ENCODE data around the gene STRA6. TPM values are rescaled to one million over a fixed set of nuclear protein-coding genes. Genes with fewer than 3 reads are reported as not detected.
"Not testable (repeated sequence)": the region's sequence is repeated elsewhere in the genome, so short reads cannot be mapped to it uniquely, and the experiment has no call there.

Gene STRA6
- polyA plus RNA-seq, 4 donors: 23.9 to 57.7 (median 40.7) TPM

GRCh38 chr15:74168711-74169126 is 33.9 kb downstream of the STRA6 start:
- DNase-seq (ENCODE audit: low read depth in 4 of 4, low spot score in 3 of 4): no peak

- DNase-seq (ENCODE audit: low read depth in 4 of 4, low spot score in 3 of 4): no peak
Measured at GRCh38 chr15:74167891-74168331, 34.7 kb downstream of the STRA6 start.

- no peak for DNase-seq (ENCODE audit: low read depth in 4 of 4, low spot score in 3 of 4)
Measured at GRCh38 chr15:74165461-74165860, 37.1 kb downstream of the STRA6 start.

- DNase-seq (ENCODE audit: low read depth in 4 of 4, low spot score in 3 of 4): not testable (repeated sequence)
Measured at GRCh38 chr15:74162195-74162536, 40.4 kb downstream of the STRA6 start.

GRCh38 chr15:74160390-74160789 is 42.2 kb downstream of the STRA6 start:
- not testable (repeated sequence) for DNase-seq (ENCODE audit: low read depth in 4 of 4, low spot score in 3 of 4)

GRCh38 chr15:74159773-74160172 is 42.8 kb downstream of the STRA6 start:
- no peak for DNase-seq (ENCODE audit: low read depth in 4 of 4, low spot score in 3 of 4)

GRCh38 chr15:74158855-74159650 is 43.5 kb downstream of the STRA6 start:
- no peak for DNase-seq (ENCODE audit: low read depth in 4 of 4, low spot score in 3 of 4)

- DNase-seq (ENCODE audit: low read depth in 4 of 4, low spot score in 3 of 4): no peak
Measured at GRCh38 chr15:74157868-74158827, 44.4 kb downstream of the STRA6 start.

- DNase-seq (ENCODE audit: low read depth in 4 of 4, low spot score in 3 of 4): no peak
Measured at GRCh38 chr15:74156678-74157411, 45.7 kb downstream of the STRA6 start.

- no peak for DNase-seq (ENCODE audit: low read depth in 4 of 4, low spot score in 3 of 4)
Measured at GRCh38 chr15:74155766-74156417, 46.7 kb downstream of the STRA6 start.

GRCh38 chr15:74147051-74147450 is 55.5 kb downstream of the STRA6 start:
- DNase-seq (ENCODE audit: low read depth in 4 of 4, low spot score in 3 of 4): no peak

- no peak for DNase-seq (ENCODE audit: low read depth in 4 of 4, low spot score in 3 of 4)
Measured at GRCh38 chr15:74146277-74146800, 56.2 kb downstream of the STRA6 start.

GRCh38 chr15:74144153-74144775 is 58.3 kb downstream of the STRA6 start:
- DNase-seq (ENCODE audit: low read depth in 4 of 4, low spot score in 3 of 4): no peak

GRCh38 chr15:74141591-74141990 is 61.0 kb downstream of the STRA6 start:
- DNase-seq (ENCODE audit: low read depth in 4 of 4, low spot score in 3 of 4): no peak

GRCh38 chr15:74138642-74139041 is 63.9 kb downstream of the STRA6 start:
- no peak for DNase-seq (ENCODE audit: low read depth in 4 of 4, low spot score in 3 of 4)

GRCh38 chr15:74137537-74137894 is 65.1 kb downstream of the STRA6 start:
- no peak for DNase-seq (ENCODE audit: low read depth in 4 of 4, low spot score in 3 of 4)

- no peak for DNase-seq (ENCODE audit: low read depth in 4 of 4, low spot score in 3 of 4)
Measured at GRCh38 chr15:74136814-74137536, 65.6 kb downstream of the STRA6 start.

GRCh38 chr15:74136540-74136813 is 66.1 kb downstream of the STRA6 start:
- DNase-seq (ENCODE audit: low read depth in 4 of 4, low spot score in 3 of 4): no peak

GRCh38 chr15:74135041-74135565 is 67.5 kb downstream of the STRA6 start:
- DNase-seq (ENCODE audit: low read depth in 4 of 4, low spot score in 3 of 4): no peak

Data from left renal pelvis (tissue), 4 donors.